ENCODE results near the gene ZNF333.

ZNF333 gene

GRCh38 chr19:14689598-14690503, at the start of gene ZNF333:
Gene ZNF333, plus strand, starts transcription at chr19:14690048. Its CDS starts 3,444 bp downstream, at chr19:14693492.
- H3K9me3 Mint-ChIP-seq: no peaks in the 10 kb centered on the region
- H3K36me3 Mint-ChIP-seq: peaks cover 2 to 14% of the 10 kb centered on the region in 2 donors
- ATAC-seq (replicated peaks) (peak; percentile 95), DNase-seq (peak; percentile 93)
- peak within 1 kb of the TSS; percentile 97 to 99 for H3K4me3 Mint-ChIP-seq
- peaks cover 14 to 37% of the 10 kb centered on the region in 2 donors for H3K4me1 Mint-ChIP-seq
- no peaks in the 10 kb centered on the region for H3K27me3 Mint-ChIP-seq
- peak within 1 kb of the TSS; percentile 100 for H3K27ac Mint-ChIP-seq

GRCh38 chr19:14648506-14648905, 41.3 kb upstream of the ZNF333 start:
- H3K36me3 Mint-ChIP-seq: peaks cover 0 to 6% of the 10 kb centered on the region in 2 donors
- no peak for DNase-seq
- peaks cover 9 to 21% of the 10 kb centered on the region in 2 donors for H3K27me3 Mint-ChIP-seq
- no peak overlapping the region for H3K27ac Mint-ChIP-seq
- H3K9me3 Mint-ChIP-seq: peaks cover 8 to 10% of the 10 kb centered on the region in 2 donors
- H3K4me3 Mint-ChIP-seq: no peak overlapping the region
- no peak for ATAC-seq (replicated peaks)
- peaks cover 7 to 8% of the 10 kb centered on the region in 2 donors for H3K4me1 Mint-ChIP-seq

- Mint-ChIP-seq H3K27me3 (peaks cover 9 to 21% of the 10 kb centered on the region in 2 donors), H3K4me1 (peaks cover 7 to 8% of the 10 kb centered on the region in 2 donors), H3K9me3 (peaks cover 8% of the 10 kb centered on the region in 2 donors), H3K27ac (no peak overlapping the region), H3K36me3 (peaks cover 0 to 6% of the 10 kb centered on the region in 2 donors), H3K4me3 (no peak overlapping the region)
- no peak for ATAC-seq (replicated peaks)
- no peak for DNase-seq
Measured at GRCh38 chr19:14649020-14649419, 40.8 kb upstream of the ZNF333 start.

GRCh38 chr19:14650161-14650560, 39.7 kb upstream of the ZNF333 start:
- Mint-ChIP-seq H3K36me3 (peaks cover 0 to 6% of the 10 kb centered on the region in 2 donors), H3K27me3 (peaks cover 9 to 21% of the 10 kb centered on the region in 2 donors), H3K4me3 (no peak overlapping the region), H3K27ac (no peak overlapping the region), H3K4me1 (peaks cover 7 to 8% of the 10 kb centered on the region in 2 donors), H3K9me3 (peaks cover 8% of the 10 kb centered on the region in 2 donors)
- ATAC-seq (replicated peaks): no peak
- DNase-seq: no peak

GRCh38 chr19:14654786-14655560, 34.9 kb upstream of the ZNF333 start:
- H3K4me3 Mint-ChIP-seq: no peak overlapping the region

GRCh38 chr19:14655726-14656125, 34.1 kb upstream of the ZNF333 start:
- Mint-ChIP-seq H3K27ac (no peak overlapping the region), H3K9me3 (no peaks in the 10 kb centered on the region), H3K36me3 (no peaks in the 10 kb centered on the region), H3K27me3 (peaks cover 4 to 10% of the 10 kb centered on the region in 2 donors), H3K4me1 (peaks cover under 1 to 2% of the 10 kb centered on the region in 2 donors), H3K4me3 (no peak overlapping the region)
- ATAC-seq (replicated peaks) (no peak), DNase-seq (no peak)

More at GRCh38 chr19:14654786-14655560, 34.9 kb upstream of the ZNF333 start:
- ATAC-seq (replicated peaks) (no peak), DNase-seq (no peak)
- Mint-ChIP-seq H3K27ac (no peak overlapping the region), H3K9me3 (peaks cover 5 to 6% of the 10 kb centered on the region in 2 donors), H3K36me3 (peaks cover 0 to 3% of the 10 kb centered on the region in 2 donors), H3K4me1 (peaks cover 0 to 1% of the 10 kb centered on the region in 2 donors), H3K27me3 (peaks cover 10 to 18% of the 10 kb centered on the region in 2 donors)

- Mint-ChIP-seq H3K27ac (no peak overlapping the region), H3K4me3 (no peak overlapping the region), H3K4me1 (peaks cover 8 to 15% of the 10 kb centered on the region in 2 donors), H3K27me3 (peaks cover 0 to 4% of the 10 kb centered on the region in 2 donors), H3K9me3 (no peaks in the 10 kb centered on the region), H3K36me3 (no peaks in the 10 kb centered on the region)
- no peak for ATAC-seq (replicated peaks)
- DNase-seq: no peak
Measured at GRCh38 chr19:14659874-14660489, 29.9 kb upstream of the ZNF333 start.

GRCh38 chr19:14661372-14661924, 28.4 kb upstream of the ZNF333 start:
- H3K9me3 Mint-ChIP-seq: no peaks in the 10 kb centered on the region
- no peak for DNase-seq
- H3K4me3 Mint-ChIP-seq: no peak overlapping the region

GRCh38 chr19:14669940-14670339, 19.9 kb upstream of the ZNF333 start:
- no peak for ATAC-seq (replicated peaks)
- Mint-ChIP-seq H3K4me1 (peaks cover 23 to 51% of the 10 kb centered on the region in 2 donors), H3K4me3 (no peak overlapping the region), H3K36me3 (no peaks in the 10 kb centered on the region), H3K27me3 (no peaks in the 10 kb centered on the region), H3K9me3 (no peaks in the 10 kb centered on the region), H3K27ac (no peak overlapping the region)
- no peak for DNase-seq

More at GRCh38 chr19:14661372-14661924, 28.4 kb upstream of the ZNF333 start:
- H3K4me1 Mint-ChIP-seq: peaks cover 8 to 18% of the 10 kb centered on the region in 2 donors
- H3K36me3 Mint-ChIP-seq: no peaks in the 10 kb centered on the region
- H3K27ac Mint-ChIP-seq: no peak overlapping the region
- ATAC-seq (replicated peaks): peak; percentile 46 to 56
- no peaks in the 10 kb centered on the region for H3K27me3 Mint-ChIP-seq

- H3K27ac Mint-ChIP-seq: no peak overlapping the region
- no peak for ATAC-seq (replicated peaks)
- H3K9me3 Mint-ChIP-seq: no peaks in the 10 kb centered on the region
- DNase-seq: no peak
- no peak overlapping the region for H3K4me3 Mint-ChIP-seq
- H3K4me1 Mint-ChIP-seq: peaks cover 24 to 53% of the 10 kb centered on the region in 2 donors
- H3K36me3 Mint-ChIP-seq: no peaks in the 10 kb centered on the region
- no peaks in the 10 kb centered on the region for H3K27me3 Mint-ChIP-seq
Measured at GRCh38 chr19:14670408-14670807, 19.4 kb upstream of the ZNF333 start.

- Mint-ChIP-seq H3K36me3 (no peaks in the 10 kb centered on the region), H3K4me3 (no peak overlapping the region), H3K9me3 (no peaks in the 10 kb centered on the region), H3K27ac (peak overlapping the region; percentile 9), H3K27me3 (no peaks in the 10 kb centered on the region), H3K4me1 (peaks cover 19 to 43% of the 10 kb centered on the region in 2 donors)
- DNase-seq (no peak), ATAC-seq (replicated peaks) (peak; percentile 41 to 46)
Measured at GRCh38 chr19:14672188-14672872, 17.5 kb upstream of the ZNF333 start.

GRCh38 chr19:14673088-14673487, 16.8 kb upstream of the ZNF333 start:
- Mint-ChIP-seq H3K27ac (no peak overlapping the region), H3K4me1 (peaks cover 15 to 39% of the 10 kb centered on the region in 2 donors), H3K9me3 (no peaks in the 10 kb centered on the region), H3K27me3 (no peaks in the 10 kb centered on the region), H3K4me3 (no peak overlapping the region), H3K36me3 (no peaks in the 10 kb centered on the region)
- DNase-seq (no peak), ATAC-seq (replicated peaks) (no peak)

GRCh38 chr19:14674764-14675163, 15.1 kb upstream of the ZNF333 start, which contains the start of gene ADGRE3:
Gene ADGRE3, minus strand, starts transcription at chr19:14674844. Its CDS starts 74 bp downstream, at chr19:14674770.
- H3K36me3 Mint-ChIP-seq: no peaks in the 10 kb centered on the region
- peak; percentile 76 to 81 for ATAC-seq (replicated peaks)
- peak; percentile 32 for DNase-seq
- peak within 1 kb of the TSS; percentile 8 to 40 for H3K4me3 Mint-ChIP-seq
- H3K4me1 Mint-ChIP-seq: peaks cover 14 to 27% of the 10 kb centered on the region in 2 donors
- no peaks in the 10 kb centered on the region for H3K27me3 Mint-ChIP-seq
- H3K9me3 Mint-ChIP-seq: no peaks in the 10 kb centered on the region
- H3K27ac Mint-ChIP-seq: peak within 1 kb of the TSS; percentile 33

Measured in stimulated activated naive B cell treated with anti-CD40 and anti-IgM and Interleukin-4, amounts not matched to agents 10 μg/mL and 1 μg/mL and 100 μg/mL, for 72 hours (primary cell).